Loucy (cell line): ENCODE data around the gene RIMBP2.

ENCODE experiments used
- H2AFZ ChIP-seq: fragments of 200-600 bp; sonication (generic); 2 replicates; pipeline ENCODE4 v1.6.0; 2016; ENCODE audit warnings: antibody characterized with exemption, mild to moderate bottlenecking, low read length, moderate library complexity
- H3F3A ChIP-seq: fragments of 200-600 bp; 2 replicates; pipeline ENCODE4 v1.6.0; 2016; ENCODE audit warnings: antibody characterized with exemption, low read depth, mild to moderate bottlenecking
- H3K27me3 ChIP-seq: fragments of 200-600 bp; sonication (generic); 2 replicates; pipeline ENCODE4 v1.6.1; 2014; ENCODE audit warnings: low read length, mild to moderate bottlenecking; ENCODE audit not compliant: insufficient read depth, poor library complexity, severe bottlenecking
- H3K36me3 ChIP-seq: fragments of 200-600 bp; sonication (generic); 2 replicates; pipeline ENCODE4 v1.6.1; 2016; ENCODE audit warnings: low read length; ENCODE audit not compliant: insufficient read depth
- H3K4me1 ChIP-seq: fragments of 200-600 bp; sonication (generic); 2 replicates; pipeline ENCODE4 v1.5.1; 2014; ENCODE audit warnings: low read length, mild to moderate bottlenecking; ENCODE audit not compliant: insufficient read depth, poor library complexity, severe bottlenecking
- H3K4me2 ChIP-seq: fragments of 200-600 bp; sonication (generic); 2 replicates; pipeline ENCODE4 v1.6.0; 2014; ENCODE audit warnings: antibody characterized with exemption, low read length, low read depth, mild to moderate bottlenecking; ENCODE audit not compliant: poor library complexity, severe bottlenecking
- H3K4me3 ChIP-seq: fragments of 200-600 bp; sonication (generic); 2 replicates; pipeline ENCODE4 v1.5.1; 2014; ENCODE audit warnings: low read length, mild to moderate bottlenecking, mixed read lengths; ENCODE audit not compliant: poor library complexity, severe bottlenecking
- H3K79me2 ChIP-seq: fragments of 200-600 bp; sonication (generic); 2 replicates; pipeline ENCODE4 v1.6.1; 2014; ENCODE audit warnings: low read length; ENCODE audit not compliant: insufficient read depth
- H3K9ac ChIP-seq: fragments of 200-600 bp; sonication (generic); 2 replicates; pipeline ENCODE4 v1.6.0; 2014; ENCODE audit warnings: mild to moderate bottlenecking, low read depth, low read length, moderate library complexity; ENCODE audit not compliant: poor library complexity, severe bottlenecking
- H3K9me2 ChIP-seq: fragments of 200-600 bp; sonication (generic); replicated peaks from 2 replicates; pipeline ENCODE4 v1.6.1; 2016; ENCODE audit warnings: low read depth, low read length, mixed read lengths
- H3K9me3 ChIP-seq: fragments of 200-600 bp; sonication (generic); 2 replicates; pipeline ENCODE4 v1.6.1; 2014; ENCODE audit warnings: mild to moderate bottlenecking, antibody characterized with exemption, low read length, low read depth; ENCODE audit not compliant: insufficient read depth
- H4K20me1 ChIP-seq: fragments of 200-600 bp; sonication (generic); 2 replicates; pipeline ENCODE4 v1.6.0; 2014; ENCODE audit warnings: antibody characterized with exemption, low read length, mild to moderate bottlenecking; ENCODE audit not compliant: insufficient read depth, poor library complexity, severe bottlenecking
- EZH2phosphoT487 ChIP-seq: fragments of 200-600 bp; IDR thresholded peaks from 2 replicates; pipeline ENCODE4 v1.6.1; 2018; ENCODE audit warnings: antibody characterized with exemption, mild to moderate bottlenecking, moderate library complexity, borderline replicate concordance
- TF ChIP-seq, protein P1 (sequence below): fragments of 200-600 bp; sonication (generic); conservative IDR thresholded peaks from 2 replicates; pipeline ENCODE4 v1.5.1; 2014; ENCODE audit warnings: mild to moderate bottlenecking, antibody characterized with exemption, low read length

The RIMBP2 gene

DNA sequence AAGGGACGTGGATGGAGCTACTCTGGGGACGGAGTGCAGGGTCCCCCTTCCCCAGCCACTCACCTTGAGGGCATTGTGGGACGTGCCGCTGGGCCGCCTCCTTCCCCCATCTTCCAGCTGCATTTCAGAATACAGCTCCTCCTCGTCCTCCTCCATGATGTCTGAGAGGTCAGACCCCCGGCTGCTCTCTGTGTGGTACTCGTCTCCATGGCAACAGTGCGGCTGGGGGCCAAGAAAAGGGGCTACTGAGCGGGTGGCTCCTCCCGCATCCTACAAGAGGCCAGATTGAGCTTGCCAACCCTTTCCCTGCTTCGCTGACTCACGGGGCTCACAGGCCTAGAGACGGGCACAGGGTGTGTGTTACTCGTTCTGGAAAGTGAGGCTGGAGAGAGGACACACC, 288.0 kb downstream of the RIMBP2 start:
- peaks cover 6% of the 10 kb centered on the region; the same call in 1 of the 2 replicates for H3K9me3 ChIP-seq
- no peaks in the 10 kb centered on the region for H3K36me3 ChIP-seq

DNA sequence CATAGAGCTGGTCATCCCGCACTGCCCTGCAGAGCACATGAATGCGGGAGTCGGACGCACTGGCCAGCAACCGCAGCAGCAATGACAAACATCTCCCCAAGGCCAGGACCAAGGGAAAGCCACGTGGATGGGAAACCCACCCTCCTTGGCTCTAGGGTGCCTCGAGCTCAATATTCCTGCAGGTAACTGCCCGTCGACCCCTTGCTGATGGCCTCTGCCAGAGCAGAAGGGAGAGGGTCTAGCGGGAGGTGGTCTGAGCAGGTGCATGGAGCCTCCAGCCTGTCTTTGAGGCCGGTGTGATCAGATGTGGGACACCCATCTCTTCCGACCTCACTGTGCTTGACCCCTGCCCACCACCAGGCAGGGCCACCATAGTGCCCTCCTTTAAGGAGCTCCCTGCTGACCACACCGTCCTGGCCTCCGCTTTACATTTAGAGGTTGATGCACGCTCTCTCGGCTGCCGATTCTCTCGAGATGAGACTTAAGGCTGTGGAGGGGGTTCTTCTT, 288.7 kb downstream of the RIMBP2 start:
- no peak overlapping the region for H3K9ac ChIP-seq
- H3K36me3 ChIP-seq = no peaks in the 10 kb centered on the region
- no peak overlapping the region for H3K4me3 ChIP-seq
- no peaks in the 10 kb centered on the region for H3K27me3 ChIP-seq
- H2AFZ ChIP-seq = no peak overlapping the region
- H4K20me1 ChIP-seq = no peaks in the 10 kb centered on the region
- no peaks in the 10 kb centered on the region for H3K9me2 ChIP-seq
- H3K4me2 ChIP-seq = no peak overlapping the region
- no peaks in the 10 kb centered on the region for H3K4me1 ChIP-seq
- peaks cover 8% of the 10 kb centered on the region; the same call in 1 of the 2 replicates for H3K9me3 ChIP-seq
- H3F3A ChIP-seq = no peaks in the 10 kb centered on the region
- no peak for TF ChIP-seq EZH2phosphoT487
- TF ChIP-seq, protein P1, sequence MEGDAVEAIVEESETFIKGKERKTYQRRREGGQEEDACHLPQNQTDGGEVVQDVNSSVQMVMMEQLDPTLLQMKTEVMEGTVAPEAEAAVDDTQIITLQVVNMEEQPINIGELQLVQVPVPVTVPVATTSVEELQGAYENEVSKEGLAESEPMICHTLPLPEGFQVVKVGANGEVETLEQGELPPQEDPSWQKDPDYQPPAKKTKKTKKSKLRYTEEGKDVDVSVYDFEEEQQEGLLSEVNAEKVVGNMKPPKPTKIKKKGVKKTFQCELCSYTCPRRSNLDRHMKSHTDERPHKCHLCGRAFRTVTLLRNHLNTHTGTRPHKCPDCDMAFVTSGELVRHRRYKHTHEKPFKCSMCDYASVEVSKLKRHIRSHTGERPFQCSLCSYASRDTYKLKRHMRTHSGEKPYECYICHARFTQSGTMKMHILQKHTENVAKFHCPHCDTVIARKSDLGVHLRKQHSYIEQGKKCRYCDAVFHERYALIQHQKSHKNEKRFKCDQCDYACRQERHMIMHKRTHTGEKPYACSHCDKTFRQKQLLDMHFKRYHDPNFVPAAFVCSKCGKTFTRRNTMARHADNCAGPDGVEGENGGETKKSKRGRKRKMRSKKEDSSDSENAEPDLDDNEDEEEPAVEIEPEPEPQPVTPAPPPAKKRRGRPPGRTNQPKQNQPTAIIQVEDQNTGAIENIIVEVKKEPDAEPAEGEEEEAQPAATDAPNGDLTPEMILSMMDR = no peak
- H3K79me2 ChIP-seq = no peaks in the 10 kb centered on the region

More for the DNA sequence above, 288.0 kb downstream of the RIMBP2 start:
- Histone ChIP-seq H3K79me2 (no peaks in the 10 kb centered on the region), H4K20me1 (no peaks in the 10 kb centered on the region), H3K9me2 (no peaks in the 10 kb centered on the region), H3K4me3 (no peak overlapping the region), H3K9ac (no peak overlapping the region), H3K4me1 (no peaks in the 10 kb centered on the region), H3F3A (no peaks in the 10 kb centered on the region), H2AFZ (no peak overlapping the region), H3K27me3 (no peaks in the 10 kb centered on the region), H3K4me2 (no peak overlapping the region)
- TF ChIP-seq, protein P1 = no peak
- no peak for TF ChIP-seq EZH2phosphoT487

DNA sequence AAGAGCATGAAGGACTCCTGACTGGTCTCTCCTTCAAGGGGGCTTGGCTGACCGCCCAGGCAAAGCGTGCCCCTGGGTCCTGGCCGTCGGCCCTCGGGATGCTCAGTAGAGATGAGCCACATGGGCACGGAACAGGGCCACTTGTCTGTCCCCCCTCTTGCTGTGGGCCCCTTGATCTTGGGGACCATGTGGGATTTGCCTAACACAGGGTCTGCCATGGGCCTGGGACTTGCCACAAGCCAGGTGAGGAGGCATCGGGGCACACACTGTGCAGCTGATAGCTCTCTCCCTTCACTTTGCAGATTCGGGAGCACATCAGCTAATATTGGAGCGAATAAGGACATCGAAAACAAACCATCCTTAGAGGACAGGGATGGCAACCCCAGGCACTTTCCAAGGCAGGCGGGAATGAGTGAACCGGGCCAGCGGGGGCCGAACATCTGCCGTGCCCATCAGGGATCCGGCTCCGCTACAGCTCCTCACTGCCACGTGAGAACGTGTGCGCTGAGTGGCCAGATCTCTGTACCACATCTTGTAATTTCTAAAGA, 290.3 kb downstream of the RIMBP2 start:
- Histone ChIP-seq H3K27me3 (no peaks in the 10 kb centered on the region), H3K4me1 (no peaks in the 10 kb centered on the region), H3F3A (no peaks in the 10 kb centered on the region), H3K4me2 (no peak overlapping the region), H2AFZ (no peak overlapping the region), H3K79me2 (no peaks in the 10 kb centered on the region), H3K9me3 (peaks cover 13% of the 10 kb centered on the region; the same call in 1 of the 2 replicates), H3K4me3 (no peak overlapping the region), H3K9ac (no peak overlapping the region), H3K9me2 (no peaks in the 10 kb centered on the region), H4K20me1 (no peaks in the 10 kb centered on the region), H3K36me3 (no peaks in the 10 kb centered on the region)
- TF ChIP-seq, protein P1 = no peak
- TF ChIP-seq EZH2phosphoT487 = no peak
